Endothelial cell of hepatic sinusoid (primary cell): ENCODE results near the gene CC2D2A.

Experiments
- in situ Hi-C: cut with HindIII; loops from 2 replicates; pipeline ENCODE4 v1.10.0; 2017; ENCODE audit warnings: low sequenced_read_pairs

The CC2D2A gene

DNA sequence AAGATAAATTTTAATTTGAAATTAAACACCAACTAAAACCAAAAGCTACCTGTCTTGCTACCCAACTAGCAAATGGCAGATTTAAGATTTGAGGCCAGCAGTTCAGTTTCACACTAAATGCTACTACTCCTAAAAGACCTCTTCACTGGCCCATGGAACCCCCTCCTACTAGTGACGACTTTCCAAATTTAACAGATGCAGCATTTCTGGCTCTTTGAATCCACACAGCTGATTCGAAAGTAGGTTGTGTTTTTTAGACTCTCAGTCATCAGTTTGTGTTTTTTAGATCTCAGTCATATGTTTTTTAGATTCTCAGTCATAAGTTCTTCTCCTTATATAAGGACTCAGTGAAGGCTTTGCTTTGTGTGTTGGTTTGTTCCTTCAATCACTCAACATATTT is 11.1 kb upstream of the CC2D2A start:
- in situ Hi-C loops, result loop anchor here (25.0 kb wide), 1 partner anchor 221 kb away; no protein-coding TSS in a partner anchor

DNA sequence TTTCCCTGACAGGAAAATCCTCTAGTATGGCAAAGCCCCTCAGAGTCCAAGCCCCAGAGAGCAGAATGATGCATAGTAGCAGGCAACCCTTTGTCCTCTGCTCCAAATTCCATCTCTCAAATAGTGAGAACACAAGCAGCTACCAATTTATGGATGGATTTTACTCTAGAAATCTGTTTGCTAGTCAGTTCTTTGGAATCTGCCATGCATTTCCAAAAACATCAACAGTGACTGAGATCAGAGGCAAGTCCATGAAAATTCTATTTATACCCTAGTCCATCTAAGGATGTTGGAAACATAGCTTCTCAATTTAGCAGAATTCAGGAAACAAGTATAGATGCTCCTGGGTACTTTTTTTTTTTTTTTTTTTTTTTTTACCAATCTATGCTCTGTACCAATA is 10.0 kb upstream of the CC2D2A start:
- in situ Hi-C loops, result loop anchor here (25.0 kb wide), 1 partner anchor 222 kb away; no protein-coding TSS in a partner anchor

DNA sequence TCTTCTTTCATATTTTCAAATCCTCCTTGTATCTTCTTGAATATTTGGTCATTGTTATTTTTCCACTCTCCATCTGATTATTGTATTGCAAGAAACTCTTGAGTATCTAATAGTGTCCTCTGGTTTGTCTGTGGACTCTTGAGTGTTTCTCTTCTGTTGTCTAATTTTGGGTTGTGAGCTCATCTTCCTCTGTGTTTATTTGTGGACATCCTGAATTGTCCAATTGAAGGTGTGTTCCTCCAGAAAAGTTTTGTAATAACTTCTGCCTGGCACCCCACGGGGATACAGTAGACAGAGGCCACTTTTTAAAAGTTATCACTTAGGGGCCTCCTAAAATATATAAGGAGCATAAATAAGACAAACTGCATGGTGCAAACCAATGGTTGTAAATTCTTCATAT is 3.1 kb upstream of the CC2D2A start:
- in situ Hi-C loops, result loop anchor here (25.0 kb wide), 1 partner anchor 229 kb away; no protein-coding TSS in a partner anchor

DNA sequence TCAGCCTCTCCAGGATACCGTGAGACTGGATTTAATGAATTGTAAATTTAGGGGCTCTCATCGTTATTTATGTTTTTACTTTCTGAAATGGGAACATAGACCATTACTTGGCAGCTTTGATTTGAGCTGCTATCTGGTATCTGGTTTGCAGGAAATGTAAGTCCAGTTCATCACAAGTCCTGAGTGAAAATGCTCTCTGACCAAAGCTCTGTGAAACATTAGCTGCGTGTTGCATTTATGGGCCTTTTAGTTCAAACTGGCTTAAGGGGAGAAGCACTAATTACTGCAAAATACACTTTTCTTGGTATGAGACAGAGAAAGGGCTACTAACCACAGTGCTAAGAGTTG is 420 bp downstream of the CC2D2A start:
- in situ Hi-C loops, result loop anchor here (25.0 kb wide), 1 partner anchor 233 kb away; no protein-coding TSS in a partner anchor

DNA sequence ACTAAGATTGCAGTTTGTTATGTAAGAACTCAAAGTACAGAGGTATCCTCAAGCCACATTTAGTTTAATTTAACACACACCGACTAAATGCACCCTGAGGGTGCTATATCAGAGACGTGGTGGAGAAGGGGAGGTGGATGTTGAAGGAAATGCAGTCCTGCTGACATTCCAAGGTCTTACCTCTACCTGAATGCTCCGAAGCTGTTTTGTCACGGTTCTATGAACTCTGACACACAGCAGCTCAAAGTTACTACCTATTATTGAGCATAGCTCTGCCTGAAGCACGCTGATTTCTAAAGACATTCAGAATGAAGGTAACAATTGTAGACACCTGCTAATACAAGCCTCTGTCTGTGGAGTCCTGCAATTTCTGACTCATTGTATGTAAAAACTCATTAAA is 6.7 kb downstream of the CC2D2A start:
- in situ Hi-C loops, result loop anchor here (25.0 kb wide), 1 partner anchor 286 kb away; no protein-coding TSS in a partner anchor

DNA sequence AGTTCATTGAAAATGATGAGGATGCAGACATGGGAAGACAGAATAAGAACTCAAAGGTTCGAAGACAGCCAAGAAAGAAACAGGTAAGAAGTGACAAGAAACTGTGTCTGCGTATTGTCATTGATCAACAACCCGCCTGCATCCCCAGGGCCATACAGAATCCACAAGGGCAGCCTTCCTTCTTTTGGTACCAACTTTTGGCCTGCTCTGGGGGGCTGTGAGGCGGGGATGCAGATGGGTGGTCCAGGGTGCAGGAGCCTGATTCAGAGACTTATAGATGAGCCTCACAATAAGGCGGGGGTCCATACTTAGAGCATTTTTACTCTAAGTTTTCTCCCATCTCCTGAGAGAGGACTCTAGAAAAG is 9.0 kb downstream of the CC2D2A start:
- in situ Hi-C loops, result loop anchor here (25.0 kb wide), 1 partner anchor 284 kb away; no protein-coding TSS in a partner anchor

DNA sequence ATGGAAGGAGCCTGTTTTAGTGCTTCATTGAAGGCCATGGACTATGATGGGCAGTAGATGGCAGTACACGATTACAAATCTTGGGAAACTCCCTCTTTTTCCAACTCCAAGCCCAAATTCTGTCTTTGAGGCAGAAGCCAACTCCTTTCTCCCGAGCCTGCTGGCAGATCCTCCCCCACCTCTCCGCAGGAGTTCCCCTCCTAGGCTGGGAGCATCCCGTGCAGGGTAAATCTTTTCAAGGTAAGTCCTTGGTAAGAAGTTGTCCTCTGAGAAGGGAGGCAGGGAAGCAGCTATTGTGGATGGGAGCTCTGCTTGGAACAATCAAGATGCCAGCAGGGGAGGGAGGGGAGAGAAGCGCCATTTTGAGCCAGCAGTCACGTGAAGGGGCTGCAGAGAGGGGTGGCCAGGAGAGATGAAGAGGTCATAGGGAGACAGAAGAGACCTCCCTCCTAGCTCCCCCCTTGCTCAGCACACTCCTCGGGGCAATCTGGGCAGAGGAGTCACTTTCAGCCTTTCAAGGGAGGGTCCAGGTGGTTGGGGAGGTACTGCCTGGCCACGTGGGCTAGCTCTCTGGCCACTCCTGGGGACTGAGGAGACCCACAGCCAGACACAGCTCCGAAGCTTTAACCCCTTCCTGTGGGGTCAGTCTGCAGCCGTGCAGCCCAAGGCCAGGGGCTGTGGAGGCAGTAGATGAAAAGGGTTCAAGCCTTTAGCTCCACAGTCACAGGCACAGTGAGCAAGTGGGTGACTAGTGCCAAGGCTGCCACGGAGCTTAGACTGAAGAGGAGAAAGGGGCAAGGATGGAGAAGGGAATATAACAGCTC is 9.6 kb downstream of the CC2D2A start:
- in situ Hi-C loops, result loop anchor here (25.0 kb wide), 1 partner anchor 283 kb away; no protein-coding TSS in a partner anchor

DNA sequence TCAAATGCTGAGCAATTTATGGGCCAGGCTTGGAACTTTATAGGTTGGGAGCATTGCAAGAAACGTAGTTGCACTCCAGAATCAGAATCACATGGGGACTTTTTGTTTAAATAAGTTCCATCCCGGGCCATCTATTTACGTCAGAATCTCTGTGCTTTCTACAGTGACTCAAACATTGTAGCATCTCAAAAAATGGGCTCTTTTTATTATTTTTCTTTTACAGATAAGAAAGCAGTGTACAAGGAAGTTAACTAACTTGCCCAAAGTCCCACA is 10.2 kb downstream of the CC2D2A start:
- in situ Hi-C loops, result loop anchor here (25.0 kb wide), 1 partner anchor 282 kb away; no protein-coding TSS in a partner anchor

DNA sequence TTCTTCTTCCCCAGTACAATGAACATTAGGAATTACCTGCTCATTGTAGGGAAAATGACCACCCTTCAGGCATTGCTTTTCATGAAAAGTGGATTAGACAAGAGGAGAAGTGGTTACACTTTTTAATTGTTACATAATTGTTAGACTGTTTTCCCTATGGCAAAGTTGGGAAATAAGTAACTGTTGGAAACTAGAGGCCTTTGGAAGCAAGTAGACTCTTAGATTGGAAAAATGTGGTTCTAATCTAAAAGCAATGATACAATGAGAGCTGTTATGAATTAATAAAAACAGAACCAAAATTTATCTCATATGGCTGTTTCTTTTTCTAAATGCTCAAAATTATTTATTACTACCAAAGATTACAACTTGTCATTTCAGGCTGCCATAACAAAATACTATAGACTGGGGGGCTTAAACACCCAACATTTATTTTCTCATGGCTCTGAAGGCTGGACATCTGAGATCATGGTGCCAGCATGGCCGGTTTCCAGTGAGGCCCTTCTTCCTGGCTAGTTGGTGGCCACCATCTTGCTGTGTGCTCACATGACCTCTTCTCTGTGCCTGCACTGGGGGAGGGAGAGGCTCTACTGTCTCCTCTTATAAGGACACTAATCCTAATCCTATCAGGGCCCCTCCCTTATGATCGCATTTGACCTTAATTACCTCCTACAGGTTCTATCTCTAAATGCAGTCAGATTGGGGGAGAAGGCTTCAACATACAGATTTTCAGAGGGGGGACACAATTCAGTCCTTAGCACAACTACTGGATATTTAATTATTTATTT is 12.5 kb downstream of the CC2D2A start:
- in situ Hi-C loops, result loop anchor here (25.0 kb wide), 1 partner anchor 280 kb away; no protein-coding TSS in a partner anchor

DNA sequence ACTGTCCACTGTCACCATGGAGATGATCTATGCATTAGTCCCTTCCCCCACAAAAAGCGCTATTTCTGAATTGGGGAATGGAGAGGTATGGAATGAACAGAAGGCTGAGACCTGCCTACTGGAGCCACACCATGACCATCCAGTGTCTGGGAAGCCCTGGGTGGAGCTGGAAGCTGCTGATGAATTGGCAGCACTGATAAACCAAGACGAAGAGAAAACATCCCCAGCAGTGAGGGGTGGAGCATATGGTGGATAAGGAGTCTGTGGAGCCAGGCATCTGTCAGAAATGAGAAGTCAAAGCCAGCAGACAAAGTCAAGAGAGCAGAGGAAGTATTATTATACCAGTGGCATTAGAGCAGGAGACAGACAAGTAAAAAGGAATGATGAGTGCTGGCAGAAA is 13.2 kb downstream of the CC2D2A start:
- in situ Hi-C loops, result loop anchor here (25.0 kb wide), 1 partner anchor 279 kb away; no protein-coding TSS in a partner anchor

DNA sequence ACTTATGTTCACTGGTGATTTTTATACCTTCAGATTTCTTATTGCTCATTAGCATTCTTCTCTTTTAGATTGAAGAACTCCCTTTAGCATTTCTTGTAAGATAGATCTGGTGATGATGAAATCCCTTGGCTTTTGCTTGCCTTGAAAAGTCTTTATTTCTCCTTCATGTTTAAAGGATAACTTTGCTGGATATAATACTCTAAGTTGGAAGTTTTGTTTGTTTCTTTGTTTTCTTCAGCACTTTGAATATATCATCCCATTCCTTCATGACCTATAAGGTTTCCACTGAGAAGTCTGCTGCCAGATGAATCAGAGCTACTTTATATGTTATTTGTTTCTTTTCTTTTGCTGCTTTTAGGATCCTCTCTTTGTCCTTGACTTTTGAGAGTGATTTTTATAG is 18.5 kb downstream of the CC2D2A start:
- in situ Hi-C loops, result loop anchor here (25.0 kb wide), 1 partner anchor 274 kb away; no protein-coding TSS in a partner anchor

DNA sequence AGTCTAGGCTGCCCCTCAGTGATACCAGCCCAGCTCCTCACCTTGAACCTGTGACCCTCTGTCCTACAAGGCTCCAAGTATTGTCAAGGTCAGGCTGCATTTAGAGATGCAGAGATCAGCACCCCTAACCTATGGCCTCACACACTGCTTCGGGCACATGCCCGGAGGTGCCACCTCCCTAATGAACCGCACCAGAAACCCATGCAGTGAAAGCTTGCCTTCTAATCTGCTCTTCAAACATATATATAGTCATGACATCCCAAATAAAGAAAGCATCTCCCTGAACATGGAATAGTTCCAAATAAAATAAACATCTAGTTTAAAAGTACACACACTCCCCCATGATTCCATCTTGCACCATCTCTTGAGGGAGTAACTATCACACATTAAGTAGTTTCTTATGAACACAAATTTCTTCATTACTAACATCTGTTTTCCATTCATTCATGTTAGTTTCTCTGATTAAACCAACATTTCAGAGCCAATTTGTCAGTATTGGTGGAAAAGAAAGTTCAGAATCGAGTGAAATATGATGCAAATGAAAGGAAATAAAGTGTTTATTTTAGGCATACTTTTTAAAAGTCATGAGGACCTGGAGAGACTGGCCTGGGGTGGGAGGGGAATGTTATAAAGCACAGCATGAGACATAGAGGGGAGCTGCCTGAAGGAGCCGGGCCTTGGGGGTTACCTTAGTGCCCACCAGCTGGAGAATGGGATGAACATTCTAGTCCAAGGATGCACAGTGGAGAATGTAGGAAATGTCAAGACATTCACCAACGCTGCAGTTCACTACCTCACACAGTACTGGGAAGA is 19.2 kb downstream of the CC2D2A start:
- in situ Hi-C loops, result loop anchor here (25.0 kb wide), 1 partner anchor 273 kb away; no protein-coding TSS in a partner anchor

DNA sequence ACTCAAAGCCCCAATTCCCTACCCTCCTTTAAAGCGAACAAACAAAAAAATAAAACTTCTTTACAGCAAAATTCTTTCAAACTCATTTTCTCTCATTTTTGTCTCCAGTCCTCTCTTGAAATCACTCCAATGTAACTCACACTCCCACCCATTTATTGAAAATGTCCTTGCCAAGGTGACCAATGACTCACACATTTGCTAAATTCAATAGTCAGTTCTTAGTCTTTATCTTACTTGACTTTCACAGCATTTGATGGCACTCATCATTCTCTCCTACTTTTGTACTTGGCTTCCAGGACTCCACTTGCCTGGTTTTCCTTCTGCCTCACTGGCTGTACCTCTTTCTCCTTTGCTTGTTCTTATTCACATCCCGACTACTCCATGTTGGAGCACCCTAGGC is 19.9 kb downstream of the CC2D2A start:
- in situ Hi-C loops, result loop anchor here (25.0 kb wide), 1 partner anchor 273 kb away; no protein-coding TSS in a partner anchor

DNA sequence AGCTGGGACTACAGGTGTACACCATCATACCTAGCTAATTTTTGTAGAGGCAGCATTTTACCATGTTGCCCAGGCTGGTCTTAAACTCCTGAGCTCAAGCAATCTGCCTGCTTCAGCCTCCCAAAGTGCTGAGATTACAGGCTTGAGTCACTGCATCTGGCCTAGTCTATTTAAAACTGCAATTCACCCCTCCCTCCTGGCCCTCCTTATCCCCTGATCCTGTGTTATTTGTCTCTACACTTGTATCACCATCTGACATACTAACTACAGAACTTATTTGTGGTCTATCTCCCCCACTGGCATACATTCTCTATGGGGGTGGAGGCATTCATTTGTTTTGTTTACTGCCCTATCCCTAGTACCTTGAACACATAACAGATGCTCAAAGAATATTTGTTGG is 23.7 kb downstream of the CC2D2A start:
- in situ Hi-C loops, result loop anchor here (25.0 kb wide), 1 partner anchor 269 kb away; no protein-coding TSS in a partner anchor

DNA sequence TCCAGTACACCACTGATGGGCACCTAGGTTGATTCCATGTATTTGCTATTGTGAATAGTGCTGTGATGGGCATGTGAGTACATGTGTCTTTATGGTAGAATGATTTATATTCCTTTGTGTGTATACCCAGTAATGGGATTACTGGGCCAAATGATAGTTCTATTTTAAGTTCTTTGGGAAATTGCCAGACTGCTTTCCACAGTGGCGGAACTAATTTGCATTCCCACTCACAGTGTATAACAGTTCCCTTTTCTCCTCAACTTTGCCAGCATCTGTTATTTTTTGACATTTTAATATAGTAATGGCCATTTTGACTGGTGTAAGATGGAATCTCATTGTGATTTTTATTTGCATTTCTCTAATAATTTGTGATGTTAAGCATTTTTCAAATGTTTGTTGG is 25.9 kb downstream of the CC2D2A start:
- in situ Hi-C loops, result loop anchor here (25.0 kb wide), 1 partner anchor 267 kb away; no protein-coding TSS in a partner anchor

DNA sequence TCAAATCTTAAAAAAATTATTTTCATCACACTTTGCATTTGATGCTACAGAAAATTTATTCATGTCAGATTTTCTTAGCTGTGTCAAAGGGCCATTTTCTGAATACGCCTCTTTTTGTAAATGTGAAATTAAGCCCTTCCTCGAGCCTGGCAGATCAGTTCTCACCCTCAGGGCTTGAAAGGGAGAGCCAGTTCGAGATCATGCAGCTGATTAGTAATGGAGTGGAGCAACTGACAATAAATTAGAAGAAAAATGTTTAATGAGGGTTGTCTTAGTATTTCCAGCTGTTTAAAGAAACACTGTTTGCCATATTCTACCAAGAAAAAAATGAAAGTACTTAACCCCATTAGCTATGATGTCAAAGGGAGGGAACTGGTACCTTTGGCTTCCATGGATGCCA is 28.7 kb downstream of the CC2D2A start:
- in situ Hi-C loops, result loop anchor here (25.0 kb wide), 1 partner anchor 264 kb away; no protein-coding TSS in a partner anchor

DNA sequence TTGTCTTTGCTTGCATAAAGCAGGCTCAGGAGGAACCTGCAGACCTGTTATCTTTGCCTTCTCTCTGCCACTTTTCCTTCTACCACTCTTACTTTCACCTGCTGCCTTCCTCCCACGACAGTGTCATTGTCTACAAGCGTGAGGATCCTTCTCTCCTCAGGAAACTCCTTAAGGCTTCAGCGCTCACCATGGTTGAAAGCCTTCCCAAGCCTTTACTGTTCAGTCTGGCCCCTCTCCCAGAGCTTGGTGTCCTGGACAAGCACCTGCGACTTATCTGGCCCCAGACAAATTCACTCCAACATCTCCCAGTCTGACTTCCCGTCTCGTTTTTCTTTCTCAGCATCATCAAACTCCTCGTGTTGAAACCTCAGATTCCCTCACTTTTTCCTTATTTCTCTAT is 31.0 kb downstream of the CC2D2A start:
- in situ Hi-C loops, result no loop called here

DNA sequence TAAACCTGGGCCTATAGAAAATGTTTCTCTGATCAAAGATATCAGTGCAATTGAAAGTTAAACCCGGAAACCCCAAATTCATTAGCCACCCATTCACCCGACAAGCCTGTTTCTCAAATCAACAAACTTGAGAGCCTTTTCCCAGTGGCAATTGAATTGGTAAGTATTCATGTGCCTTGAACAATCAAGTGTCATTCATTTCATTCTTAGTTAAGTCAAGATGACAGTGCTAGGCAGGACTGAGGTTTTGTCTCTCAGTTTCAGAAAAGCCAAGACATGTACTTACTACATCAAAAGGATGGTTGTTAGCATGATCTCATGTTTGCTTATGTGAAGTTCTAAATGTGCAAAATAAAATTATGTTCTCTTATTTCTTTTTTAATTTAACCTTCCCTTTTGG is 32.3 kb downstream of the CC2D2A start:
- in situ Hi-C loops, result no loop called here

DNA sequence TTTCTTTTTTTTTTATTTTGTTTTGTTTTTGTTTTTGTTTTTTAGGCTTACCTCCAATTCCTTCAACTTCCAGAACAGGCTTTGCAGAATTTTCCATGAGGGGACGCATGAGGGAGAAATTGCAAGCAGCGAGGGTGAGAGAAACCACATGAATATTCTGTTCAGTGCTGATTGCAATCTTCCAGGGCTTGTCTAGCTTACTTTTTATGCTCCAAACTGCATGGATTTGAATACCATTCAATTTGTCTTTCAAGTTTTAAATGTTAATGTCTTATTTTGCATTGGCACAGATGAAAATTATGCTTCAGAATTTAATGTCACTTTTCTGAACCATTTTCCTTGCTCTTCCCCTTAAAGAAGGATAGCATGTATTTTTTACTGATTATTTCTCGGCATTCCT is 32.7 kb downstream of the CC2D2A start:
- in situ Hi-C loops, result no loop called here

DNA sequence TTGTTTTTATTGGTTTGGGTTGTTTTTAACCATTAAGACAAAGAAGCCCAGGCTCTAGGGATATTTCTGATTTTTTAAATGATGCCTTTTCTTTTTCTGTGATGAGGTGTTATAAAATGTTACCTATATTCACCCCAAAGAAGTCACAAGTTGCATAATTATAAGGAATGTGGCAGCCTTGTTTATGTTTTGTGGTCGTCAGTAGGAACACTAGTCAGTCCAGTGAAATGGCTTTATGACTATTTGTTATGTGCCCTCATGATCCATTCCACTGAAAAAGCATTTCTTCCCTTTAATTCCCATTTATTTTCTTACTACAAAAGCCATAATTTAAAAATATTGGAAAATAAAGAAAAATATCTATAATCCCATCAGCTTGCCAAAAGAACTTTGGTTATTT is 34.4 kb downstream of the CC2D2A start:
- in situ Hi-C loops, result no loop called here

DNA sequence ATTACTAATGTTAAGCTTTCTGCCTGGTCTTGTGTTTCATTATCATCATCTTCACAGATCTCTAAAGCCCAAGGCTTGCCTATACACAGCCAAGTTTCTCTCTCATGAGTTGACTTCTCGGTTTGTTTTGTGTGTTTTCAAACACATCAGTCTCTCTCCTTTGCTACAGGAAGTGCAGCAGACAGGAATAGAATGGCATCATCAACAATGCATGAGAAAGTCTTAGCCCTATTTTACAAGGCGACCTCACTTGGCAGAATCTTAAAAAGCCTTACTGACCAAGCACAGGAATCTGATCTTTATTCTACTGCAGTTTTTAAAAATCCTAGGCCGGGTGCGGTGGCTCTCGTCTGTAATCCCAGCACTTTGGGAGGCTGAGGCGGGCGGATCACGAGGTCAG is 36.8 kb downstream of the CC2D2A start:
- in situ Hi-C loops, result no loop called here
